ENCODE results near the gene SPAG9. TPM values are rescaled to one million over a fixed set of nuclear protein-coding genes. Genes with fewer than 3 reads are reported as not detected.

The SPAG9 gene
- polyA plus RNA-seq, 1 donor from 2014 or later: 201 TPM

- Histone ChIP-seq H3K27me3 (ENCODE audit: insufficient read depth, low read depth, low read length) (no peaks in the 10 kb centered on the region), H2AFZ (ENCODE audit: low read depth, low read length) (no peak overlapping the region), H3K9ac (ENCODE audit: low read length) (no peak overlapping the region), H3K4me2 (ENCODE audit: low read length) (no peak overlapping the region), H3K79me2 (replicated peaks; ENCODE audit: insufficient read depth, low read length) (no peaks in the 10 kb centered on the region), H3F3A (ENCODE audit: insufficient read depth, low read length, poor library complexity, severe bottlenecking) (no peaks in the 10 kb centered on the region), H4K20me1 (ENCODE audit: insufficient read depth) (no peaks in the 10 kb centered on the region), H3K9me3 (ENCODE audit: low read length) (no peaks in the 10 kb centered on the region), H3K36me3 (ENCODE audit: insufficient read depth, low read length) (no peaks in the 10 kb centered on the region), H3K27ac (ENCODE audit: low read length) (no peak overlapping the region), H3K4me3 (ENCODE audit: low read length) (no peak overlapping the region), H3K9me2 (ENCODE audit: insufficient read depth, low read length) (no peaks in the 10 kb centered on the region)
- TF ChIP-seq TAF1 (IDR thresholded peaks at IDR 0.05; ENCODE audit: low read depth) (no peak), SMC3 (conservative IDR thresholded peaks at IDR 0.05; ENCODE audit: poor library complexity) (no peak), MXI1 (conservative IDR thresholded peaks at IDR 0.05; ENCODE audit: poor library complexity, severe bottlenecking) (no peak), CTCF (IDR thresholded peaks at IDR 0.05; ENCODE audit: poor library complexity, severe bottlenecking) (no peak), EZH2 (IDR thresholded peaks at IDR 0.05; ENCODE audit: borderline replicate concordance, insufficient read depth, low read length, poor library complexity, severe bottlenecking) (no peak), POLR2AphosphoS5 (IDR thresholded peaks at IDR 0.05) (no peak), RAD21 (conservative IDR thresholded peaks at IDR 0.05) (no peak), EP300 (conservative IDR thresholded peaks at IDR 0.05; ENCODE audit: poor library complexity, severe bottlenecking) (no peak)
Observed at GRCh38 chr17:51169340-51169739, 48.7 kb upstream of the SPAG9 start.

DNA sequence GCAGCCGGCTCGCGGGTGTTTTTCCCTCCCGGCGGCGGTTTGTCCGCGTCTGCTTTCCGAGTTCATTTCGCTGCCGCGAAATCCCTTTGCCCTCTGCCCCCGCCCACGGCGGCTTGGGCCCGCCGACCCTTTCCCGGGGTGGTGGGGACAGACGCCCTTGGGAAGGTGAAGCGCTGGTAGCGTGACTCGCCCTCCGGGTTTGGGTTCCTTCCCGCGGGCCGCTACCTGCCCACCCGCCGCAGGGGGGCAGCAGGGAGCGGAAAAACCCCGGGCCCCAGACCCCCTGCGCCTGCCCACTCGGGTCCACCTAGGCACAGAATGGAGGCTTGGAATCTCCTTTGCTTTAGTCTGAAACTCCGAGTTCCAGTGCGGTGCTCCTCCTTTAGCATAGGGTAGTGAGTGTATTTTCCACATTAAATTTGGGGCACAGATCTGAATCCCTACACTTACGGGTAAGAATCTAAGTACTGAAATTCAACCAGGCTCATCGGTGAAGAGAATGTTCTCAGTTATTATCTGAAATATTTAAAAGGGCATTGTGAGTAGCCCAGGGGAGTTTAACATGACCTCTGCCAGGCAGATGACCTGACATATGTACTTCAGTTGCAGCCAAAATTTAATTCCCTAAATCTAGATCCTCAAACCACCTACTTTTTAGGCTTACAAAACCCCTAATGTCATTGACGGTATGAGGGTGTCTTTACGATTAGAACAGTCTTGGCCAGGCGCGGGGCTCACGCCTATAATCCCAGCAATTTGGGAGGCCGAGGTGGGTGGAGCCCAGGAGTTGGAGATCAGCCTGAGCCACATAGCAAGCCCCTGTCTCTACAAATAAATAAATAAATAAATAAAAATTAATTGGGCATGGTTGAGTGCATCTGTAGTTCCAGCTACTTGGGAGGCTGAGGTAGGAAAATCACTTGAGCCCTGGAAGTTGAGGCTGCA lies 46.6 kb upstream of the SPAG9 start:
- H3K27ac ChIP-seq (ENCODE audit: low read length): no peak overlapping the region
- peak overlapping the region; percentile 33 for H2AFZ ChIP-seq (ENCODE audit: low read depth, low read length)
- H3K4me3 ChIP-seq (ENCODE audit: low read length): peak overlapping the region; percentile 77
- H4K20me1 ChIP-seq (ENCODE audit: insufficient read depth): no peaks in the 10 kb centered on the region
- H3K36me3 ChIP-seq (ENCODE audit: insufficient read depth, low read length): no peaks in the 10 kb centered on the region
- H3K9ac ChIP-seq (ENCODE audit: low read length): peak overlapping the region; percentile 56
- H3K4me2 ChIP-seq (ENCODE audit: low read length): peak overlapping the region; percentile 25
- no peaks in the 10 kb centered on the region for H3K9me2 ChIP-seq (ENCODE audit: insufficient read depth, low read length)
- no peaks in the 10 kb centered on the region for H3K79me2 ChIP-seq (replicated peaks; ENCODE audit: insufficient read depth, low read length)
- TF ChIP-seq EZH2 (IDR thresholded peaks at IDR 0.05; ENCODE audit: borderline replicate concordance, insufficient read depth, low read length, poor library complexity, severe bottlenecking) (no peak), MXI1 (conservative IDR thresholded peaks at IDR 0.05; ENCODE audit: poor library complexity, severe bottlenecking) (no peak), POLR2AphosphoS5 (IDR thresholded peaks at IDR 0.05) (no peak), CTCF (IDR thresholded peaks at IDR 0.05; ENCODE audit: poor library complexity, severe bottlenecking) (peak; percentile 60), RAD21 (conservative IDR thresholded peaks at IDR 0.05) (no peak)
- no peaks in the 10 kb centered on the region for H3F3A ChIP-seq (ENCODE audit: insufficient read depth, low read length, poor library complexity, severe bottlenecking)
- no peaks in the 10 kb centered on the region for H3K9me3 ChIP-seq (ENCODE audit: low read length)
- H3K27me3 ChIP-seq (ENCODE audit: insufficient read depth, low read depth, low read length): no peaks in the 10 kb centered on the region

All from neural cell (in vitro differentiated cells).